NT2/D1 (cell line): Measurements from ENCODE around the gene HSP90AA1.

Source experiments
- SUZ12 ChIP-seq: IDR thresholded peaks from 2 replicates; pipeline ENCODE4 v1.6.1; 2011; ENCODE audit not compliant: insufficient read length, insufficient read depth; ENCODE audit errors: extremely low read depth
- YY1 ChIP-seq: IDR thresholded peaks from 2 replicates; pipeline ENCODE4 v1.6.1; 2011; ENCODE audit not compliant: insufficient read length, insufficient read depth

DNA sequence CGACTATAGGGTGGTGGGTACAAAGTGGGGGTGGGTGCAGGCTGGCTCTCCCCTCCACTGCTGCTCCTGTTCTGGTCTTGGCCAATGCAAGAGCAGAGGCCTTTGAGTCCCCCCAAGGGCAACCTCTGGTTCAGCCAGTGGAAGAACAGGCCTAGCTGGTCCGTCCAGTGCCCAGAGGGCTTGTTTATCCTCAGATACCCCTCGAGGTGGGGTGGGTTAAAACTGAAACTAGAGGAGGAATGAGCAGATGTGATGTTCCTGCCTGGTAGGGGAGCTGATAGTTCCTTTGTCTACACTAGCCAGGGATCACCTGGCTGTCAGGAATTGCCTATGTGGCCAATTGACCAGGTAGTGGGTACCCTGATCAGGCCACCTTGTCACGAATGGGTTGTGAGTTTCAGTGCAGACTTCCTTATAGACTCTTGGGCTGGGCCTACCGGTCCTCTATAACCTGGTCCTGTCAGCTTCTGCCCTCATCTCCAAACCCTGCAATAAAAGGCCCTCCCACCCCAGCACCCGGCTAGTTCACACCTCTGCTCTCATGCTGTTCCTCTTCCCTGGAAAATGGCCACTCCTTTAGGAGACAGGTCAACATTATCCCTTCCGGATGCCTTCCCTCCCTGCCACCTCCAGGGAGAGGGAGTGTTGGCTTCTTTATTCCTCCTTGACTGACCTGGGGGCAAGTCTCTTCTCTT, 10.7 kb upstream of the HSP90AA1 start:
- no peak for TF ChIP-seq YY1
- no peak for TF ChIP-seq SUZ12
